Left ventricle myocardium superior (tissue), 1 donor: Measurements from ENCODE around the gene PICK1. TPM values are rescaled to one million over a fixed set of nuclear protein-coding genes. Genes with fewer than 3 reads are reported as not detected.

Experiments used
- total RNA-seq: library from RNA; stranded (reverse); fragmentation: NEBNext Ultra II Directional; extraction: Animal tissue kit (Norgen Biotek cat#: 25700); gene quantifications from one replicate; pipeline ENCODE4 v1.2.1, GENCODE V29; 2021
- donor health status: DM: no; HTN: yes; CAD: no; lungs with severe emphysema.

PICK1 gene
- total RNA-seq, 1 donor from 2014 or later = 26.5 TPM

Other genes starting within 250 kb of the PICK1 start
- 42.0 TPM for gene GCAT, start 249.5 kb upstream of the PICK1 start, total RNA-seq
- not detected for gene GALR3, start 234.0 kb upstream of the PICK1 start, total RNA-seq
- gene ANKRD54, start 213.1 kb upstream of the PICK1 start, total RNA-seq = 17.8 TPM
- gene EIF3L, start 208.0 kb upstream of the PICK1 start, total RNA-seq = 403 TPM
- 20.1 TPM for gene MICALL1, start 151.1 kb upstream of the PICK1 start, total RNA-seq
- 0.30 TPM for gene C22orf23, start 103.8 kb upstream of the PICK1 start, total RNA-seq
- 90.7 TPM for gene POLR2F, start 103.7 kb upstream of the PICK1 start, total RNA-seq
- 1.9 TPM for gene SOX10, start 72.8 kb upstream of the PICK1 start, total RNA-seq
- not detected for gene SLC16A8, start 26.8 kb downstream of the PICK1 start, total RNA-seq
- 0.15 TPM for gene BAIAP2L2, start 53.3 kb downstream of the PICK1 start, total RNA-seq
- 17.0 TPM for gene PLA2G6, start 124.4 kb downstream of the PICK1 start, total RNA-seq
- gene MAFF, start 144.6 kb downstream of the PICK1 start, total RNA-seq = 5.3 TPM
- gene TMEM184B, start 215.6 kb downstream of the PICK1 start, total RNA-seq = 42.8 TPM